Measurements from ENCODE around the gene LRIG2. TPM values are rescaled to one million over a fixed set of nuclear protein-coding genes. Genes with fewer than 3 reads are reported as not detected.

Gene LRIG2
- total and polyA plus RNA-seq, 9 of the 15 experiments (the other 6 are each of a cell fraction or from before 2014, with no cell fraction given): 1.8 to 28.1 (median 11.5) TPM

DNA sequence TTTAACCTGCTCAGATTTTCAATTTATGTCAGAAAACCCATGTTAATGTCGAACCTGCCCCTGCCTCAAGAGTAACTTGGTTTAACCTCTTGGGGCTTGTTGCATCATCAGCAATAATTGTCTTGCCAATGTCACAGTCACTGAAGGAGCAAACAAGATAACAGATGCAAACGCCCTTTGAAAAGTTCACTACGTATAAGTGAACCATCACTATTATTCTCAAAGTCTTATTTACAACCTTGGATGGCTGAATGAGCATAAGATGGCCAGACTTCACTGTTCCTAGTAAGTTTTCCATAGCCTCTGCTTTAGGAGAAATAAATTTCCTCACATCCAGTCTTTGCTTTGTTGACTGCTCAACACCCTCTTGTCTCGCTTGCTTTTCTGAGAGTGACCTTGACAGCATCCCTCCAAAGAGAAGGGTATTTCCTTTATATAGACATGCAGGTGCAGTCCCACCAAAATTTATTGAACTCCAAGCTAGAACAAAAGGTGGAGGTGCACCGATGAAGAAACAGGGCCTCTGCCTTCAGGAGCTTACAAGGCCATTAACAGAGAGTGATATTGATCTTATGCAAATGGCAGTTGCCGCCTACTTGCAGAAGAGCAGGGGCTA, 749 bp upstream of the LRIG2 start (continued):
- TF ChIP-seq HDAC2 (IDR thresholded peaks at IDR 0.05) (no peak; the same call in 1 of the 2 replicates), GABPB2 (CRISPR knock-in tag; conservative IDR thresholded peaks at IDR 0.05) (no peak), ZNF263 (CRISPR knock-in tag; IDR thresholded peaks at IDR 0.05; ENCODE audit: borderline replicate concordance) (no peak), PURB (CRISPR knock-in tag; IDR thresholded peaks at IDR 0.05; ENCODE audit: low read depth) (no peak), MCM2 (IDR thresholded peaks at IDR 0.05; ENCODE audit: low read depth) (no peak), NR1H2 (CRISPR knock-in tag; IDR thresholded peaks at IDR 0.05) (peak; percentile 95; the same call in 1 of the 2 replicates), MTA2 (IDR thresholded peaks at IDR 0.05; ENCODE audit: low read depth) (peak; percentile 22; the same call in 1 of the 2 replicates), BCL6 (CRISPR knock-in tag; IDR thresholded peaks at IDR 0.05) (no peak), CBFA2T2 (conservative IDR thresholded peaks at IDR 0.05) (no peak)
- TF ChIP-seq, protein P1, sequence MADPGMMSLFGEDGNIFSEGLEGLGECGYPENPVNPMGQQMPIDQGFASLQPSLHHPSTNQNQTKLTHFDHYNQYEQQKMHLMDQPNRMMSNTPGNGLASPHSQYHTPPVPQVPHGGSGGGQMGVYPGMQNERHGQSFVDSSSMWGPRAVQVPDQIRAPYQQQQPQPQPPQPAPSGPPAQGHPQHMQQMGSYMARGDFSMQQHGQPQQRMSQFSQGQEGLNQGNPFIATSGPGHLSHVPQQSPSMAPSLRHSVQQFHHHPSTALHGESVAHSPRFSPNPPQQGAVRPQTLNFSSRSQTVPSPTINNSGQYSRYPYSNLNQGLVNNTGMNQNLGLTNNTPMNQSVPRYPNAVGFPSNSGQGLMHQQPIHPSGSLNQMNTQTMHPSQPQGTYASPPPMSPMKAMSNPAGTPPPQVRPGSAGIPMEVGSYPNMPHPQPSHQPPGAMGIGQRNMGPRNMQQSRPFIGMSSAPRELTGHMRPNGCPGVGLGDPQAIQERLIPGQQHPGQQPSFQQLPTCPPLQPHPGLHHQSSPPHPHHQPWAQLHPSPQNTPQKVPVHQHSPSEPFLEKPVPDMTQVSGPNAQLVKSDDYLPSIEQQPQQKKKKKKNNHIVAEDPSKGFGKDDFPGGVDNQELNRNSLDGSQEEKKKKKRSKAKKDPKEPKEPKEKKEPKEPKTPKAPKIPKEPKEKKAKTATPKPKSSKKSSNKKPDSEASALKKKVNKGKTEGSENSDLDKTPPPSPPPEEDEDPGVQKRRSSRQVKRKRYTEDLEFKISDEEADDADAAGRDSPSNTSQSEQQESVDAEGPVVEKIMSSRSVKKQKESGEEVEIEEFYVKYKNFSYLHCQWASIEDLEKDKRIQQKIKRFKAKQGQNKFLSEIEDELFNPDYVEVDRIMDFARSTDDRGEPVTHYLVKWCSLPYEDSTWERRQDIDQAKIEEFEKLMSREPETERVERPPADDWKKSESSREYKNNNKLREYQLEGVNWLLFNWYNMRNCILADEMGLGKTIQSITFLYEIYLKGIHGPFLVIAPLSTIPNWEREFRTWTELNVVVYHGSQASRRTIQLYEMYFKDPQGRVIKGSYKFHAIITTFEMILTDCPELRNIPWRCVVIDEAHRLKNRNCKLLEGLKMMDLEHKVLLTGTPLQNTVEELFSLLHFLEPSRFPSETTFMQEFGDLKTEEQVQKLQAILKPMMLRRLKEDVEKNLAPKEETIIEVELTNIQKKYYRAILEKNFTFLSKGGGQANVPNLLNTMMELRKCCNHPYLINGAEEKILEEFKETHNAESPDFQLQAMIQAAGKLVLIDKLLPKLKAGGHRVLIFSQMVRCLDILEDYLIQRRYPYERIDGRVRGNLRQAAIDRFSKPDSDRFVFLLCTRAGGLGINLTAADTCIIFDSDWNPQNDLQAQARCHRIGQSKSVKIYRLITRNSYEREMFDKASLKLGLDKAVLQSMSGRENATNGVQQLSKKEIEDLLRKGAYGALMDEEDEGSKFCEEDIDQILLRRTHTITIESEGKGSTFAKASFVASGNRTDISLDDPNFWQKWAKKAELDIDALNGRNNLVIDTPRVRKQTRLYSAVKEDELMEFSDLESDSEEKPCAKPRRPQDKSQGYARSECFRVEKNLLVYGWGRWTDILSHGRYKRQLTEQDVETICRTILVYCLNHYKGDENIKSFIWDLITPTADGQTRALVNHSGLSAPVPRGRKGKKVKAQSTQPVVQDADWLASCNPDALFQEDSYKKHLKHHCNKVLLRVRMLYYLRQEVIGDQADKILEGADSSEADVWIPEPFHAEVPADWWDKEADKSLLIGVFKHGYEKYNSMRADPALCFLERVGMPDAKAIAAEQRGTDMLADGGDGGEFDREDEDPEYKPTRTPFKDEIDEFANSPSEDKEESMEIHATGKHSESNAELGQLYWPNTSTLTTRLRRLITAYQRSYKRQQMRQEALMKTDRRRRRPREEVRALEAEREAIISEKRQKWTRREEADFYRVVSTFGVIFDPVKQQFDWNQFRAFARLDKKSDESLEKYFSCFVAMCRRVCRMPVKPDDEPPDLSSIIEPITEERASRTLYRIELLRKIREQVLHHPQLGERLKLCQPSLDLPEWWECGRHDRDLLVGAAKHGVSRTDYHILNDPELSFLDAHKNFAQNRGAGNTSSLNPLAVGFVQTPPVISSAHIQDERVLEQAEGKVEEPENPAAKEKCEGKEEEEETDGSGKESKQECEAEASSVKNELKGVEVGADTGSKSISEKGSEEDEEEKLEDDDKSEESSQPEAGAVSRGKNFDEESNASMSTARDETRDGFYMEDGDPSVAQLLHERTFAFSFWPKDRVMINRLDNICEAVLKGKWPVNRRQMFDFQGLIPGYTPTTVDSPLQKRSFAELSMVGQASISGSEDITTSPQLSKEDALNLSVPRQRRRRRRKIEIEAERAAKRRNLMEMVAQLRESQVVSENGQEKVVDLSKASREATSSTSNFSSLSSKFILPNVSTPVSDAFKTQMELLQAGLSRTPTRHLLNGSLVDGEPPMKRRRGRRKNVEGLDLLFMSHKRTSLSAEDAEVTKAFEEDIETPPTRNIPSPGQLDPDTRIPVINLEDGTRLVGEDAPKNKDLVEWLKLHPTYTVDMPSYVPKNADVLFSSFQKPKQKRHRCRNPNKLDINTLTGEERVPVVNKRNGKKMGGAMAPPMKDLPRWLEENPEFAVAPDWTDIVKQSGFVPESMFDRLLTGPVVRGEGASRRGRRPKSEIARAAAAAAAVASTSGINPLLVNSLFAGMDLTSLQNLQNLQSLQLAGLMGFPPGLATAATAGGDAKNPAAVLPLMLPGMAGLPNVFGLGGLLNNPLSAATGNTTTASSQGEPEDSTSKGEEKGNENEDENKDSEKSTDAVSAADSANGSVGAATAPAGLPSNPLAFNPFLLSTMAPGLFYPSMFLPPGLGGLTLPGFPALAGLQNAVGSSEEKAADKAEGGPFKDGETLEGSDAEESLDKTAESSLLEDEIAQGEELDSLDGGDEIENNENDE (IDR thresholded peaks at IDR 0.05; ENCODE audit: low read depth, low read length): no peak
- TF ChIP-seq, protein P2, sequence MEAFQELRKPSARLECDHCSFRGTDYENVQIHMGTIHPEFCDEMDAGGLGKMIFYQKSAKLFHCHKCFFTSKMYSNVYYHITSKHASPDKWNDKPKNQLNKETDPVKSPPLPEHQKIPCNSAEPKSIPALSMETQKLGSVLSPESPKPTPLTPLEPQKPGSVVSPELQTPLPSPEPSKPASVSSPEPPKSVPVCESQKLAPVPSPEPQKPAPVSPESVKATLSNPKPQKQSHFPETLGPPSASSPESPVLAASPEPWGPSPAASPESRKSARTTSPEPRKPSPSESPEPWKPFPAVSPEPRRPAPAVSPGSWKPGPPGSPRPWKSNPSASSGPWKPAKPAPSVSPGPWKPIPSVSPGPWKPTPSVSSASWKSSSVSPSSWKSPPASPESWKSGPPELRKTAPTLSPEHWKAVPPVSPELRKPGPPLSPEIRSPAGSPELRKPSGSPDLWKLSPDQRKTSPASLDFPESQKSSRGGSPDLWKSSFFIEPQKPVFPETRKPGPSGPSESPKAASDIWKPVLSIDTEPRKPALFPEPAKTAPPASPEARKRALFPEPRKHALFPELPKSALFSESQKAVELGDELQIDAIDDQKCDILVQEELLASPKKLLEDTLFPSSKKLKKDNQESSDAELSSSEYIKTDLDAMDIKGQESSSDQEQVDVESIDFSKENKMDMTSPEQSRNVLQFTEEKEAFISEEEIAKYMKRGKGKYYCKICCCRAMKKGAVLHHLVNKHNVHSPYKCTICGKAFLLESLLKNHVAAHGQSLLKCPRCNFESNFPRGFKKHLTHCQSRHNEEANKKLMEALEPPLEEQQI (IDR thresholded peaks at IDR 0.05): no peak
- TF ChIP-seq, protein P3, sequence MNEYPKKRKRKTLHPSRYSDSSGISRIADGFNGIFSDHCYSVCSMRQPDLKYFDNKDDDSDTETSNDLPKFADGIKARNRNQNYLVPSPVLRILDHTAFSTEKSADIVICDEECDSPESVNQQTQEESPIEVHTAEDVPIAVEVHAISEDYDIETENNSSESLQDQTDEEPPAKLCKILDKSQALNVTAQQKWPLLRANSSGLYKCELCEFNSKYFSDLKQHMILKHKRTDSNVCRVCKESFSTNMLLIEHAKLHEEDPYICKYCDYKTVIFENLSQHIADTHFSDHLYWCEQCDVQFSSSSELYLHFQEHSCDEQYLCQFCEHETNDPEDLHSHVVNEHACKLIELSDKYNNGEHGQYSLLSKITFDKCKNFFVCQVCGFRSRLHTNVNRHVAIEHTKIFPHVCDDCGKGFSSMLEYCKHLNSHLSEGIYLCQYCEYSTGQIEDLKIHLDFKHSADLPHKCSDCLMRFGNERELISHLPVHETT (CRISPR knock-in tag; conservative IDR thresholded peaks at IDR 0.05 in 1 of 2, IDR thresholded peaks at IDR 0.05 in 1 of 2): no peak
